DMS53 (cell line): ENCODE measurements around the gene ETV3.
"Not testable (repeated sequence)": the region's sequence is repeated elsewhere in the genome, so short reads cannot be mapped to it uniquely, and the experiment has no call there.

Experiments
- DNase-seq: peaks from one replicate; lab custom pipeline; 2025; lab: John Stamatoyannopoulos, UW

The ETV3 gene

GRCh38 chr1:157112186-157112867 lies 25.9 kb downstream of the ETV3 start:
- no peak for DNase-seq

- DNase-seq, result no peak
These were observed 26.6 kb downstream of the ETV3 start for GRCh38 chr1:157111396-157112165.

- DNase-seq, result peak; percentile 55
These were observed 27.5 kb downstream of the ETV3 start for GRCh38 chr1:157110686-157111085.

- DNase-seq, result no peak
These were observed 28.2 kb downstream of the ETV3 start for GRCh38 chr1:157110003-157110402.

- no peak for DNase-seq
These were observed 29.7 kb downstream of the ETV3 start for GRCh38 chr1:157108448-157108847.

- DNase-seq, result no peak
These were observed 30.5 kb downstream of the ETV3 start for GRCh38 chr1:157107702-157108101.

- no peak for DNase-seq
These were observed 31.4 kb downstream of the ETV3 start for GRCh38 chr1:157106813-157107189.

- peak; percentile 58 for DNase-seq
These were observed 32.0 kb downstream of the ETV3 start for GRCh38 chr1:157105988-157106812.

- no peak for DNase-seq
These were observed 32.8 kb downstream of the ETV3 start for GRCh38 chr1:157105298-157105987.

- peak; percentile 12 for DNase-seq
These were observed 33.4 kb downstream of the ETV3 start for GRCh38 chr1:157104598-157105293.

GRCh38 chr1:157103268-157103667 lies 34.9 kb downstream of the ETV3 start:
- DNase-seq, result no peak

- DNase-seq, result no peak
These were observed 37.0 kb downstream of the ETV3 start for GRCh38 chr1:157101149-157101548.

- DNase-seq, result no peak
These were observed 38.6 kb downstream of the ETV3 start, which contains the start of gene ETV3L for GRCh38 chr1:157099633-157100009. TSS of gene ETV3L (minus strand) at chr1:157099808. CDS start at chr1:157099523, 285 bp downstream.

- not testable (repeated sequence) for DNase-seq
These were observed 39.1 kb downstream of the ETV3 start for GRCh38 chr1:157098987-157099632.

GRCh38 chr1:157098519-157098918 lies 39.7 kb downstream of the ETV3 start:
- DNase-seq, result no peak

- no peak for DNase-seq
These were observed 40.5 kb downstream of the ETV3 start for GRCh38 chr1:157097692-157098091.

- no peak for DNase-seq
These were observed 41.3 kb downstream of the ETV3 start for GRCh38 chr1:157096881-157097280.

- DNase-seq, result no peak
These were observed 42.6 kb downstream of the ETV3 start for GRCh38 chr1:157095551-157095950.

GRCh38 chr1:157095091-157095490 lies 43.1 kb downstream of the ETV3 start:
- no peak for DNase-seq

- no peak for DNase-seq
These were observed 45.4 kb downstream of the ETV3 start for GRCh38 chr1:157092831-157093230.
